SU-DHL-6 (cell line): ENCODE measurements around the gene ZSCAN10.

Source experiments
- H2AFZ ChIP-seq: fragments of 200-600 bp; sonication (generic); 2 replicates; pipeline ENCODE4 v1.6.1; 2014; ENCODE audit warnings: low read depth, mild to moderate bottlenecking, moderate library complexity, mixed read lengths, antibody characterized with exemption, low read length; ENCODE audit not compliant: severe bottlenecking
- H3F3A ChIP-seq: fragments of 200-600 bp; shearing (Covaris generic); 2 replicates; pipeline ENCODE4 v1.6.0; 2016; ENCODE audit warnings: antibody characterized with exemption, mild to moderate bottlenecking; ENCODE audit not compliant: insufficient read depth
- H3K27ac ChIP-seq: fragments of 200-600 bp; sonication (generic); 2 replicates; pipeline ENCODE4 v1.5.1; 2016; ENCODE audit warnings: low read depth, mild to moderate bottlenecking, low read length, moderate library complexity, mixed read lengths
- H3K27me3 ChIP-seq: fragments of 200-600 bp; sonication (generic), shearing (Covaris generic); 2 replicates; pipeline ENCODE4 v1.6.0; 2014; ENCODE audit warnings: mild to moderate bottlenecking, low read length
- H3K36me3 ChIP-seq: fragments of 200-600 bp; sonication (generic); 2 replicates; pipeline ENCODE4 v1.6.1; 2014; ENCODE audit warnings: mild to moderate bottlenecking, low read length, mixed read lengths
- H3K4me2 ChIP-seq: fragments of 300-600, 200-600 bp; shearing (Covaris generic), sonication (generic); 2 replicates; pipeline ENCODE4 v1.6.0; 2014; ENCODE audit warnings: low read length, low read depth, mild to moderate bottlenecking; ENCODE audit not compliant: poor library complexity, severe bottlenecking
- H3K4me3 ChIP-seq: fragments of 200-600 bp; sonication (generic); 2 replicates; pipeline ENCODE4 v1.5.1; 2014; ENCODE audit warnings: antibody characterized with exemption, low read length, mild to moderate bottlenecking, mixed read lengths; ENCODE audit not compliant: insufficient read depth, poor library complexity, severe bottlenecking
- H3K79me2 ChIP-seq: fragments of 200-600 bp; sonication (generic); 2 replicates; pipeline ENCODE4 v1.6.1; 2014; ENCODE audit warnings: mild to moderate bottlenecking, low read length, moderate library complexity; ENCODE audit not compliant: insufficient read depth
- H3K9ac ChIP-seq: fragments of 200-600 bp; sonication (generic); 2 replicates; pipeline ENCODE4 v1.7.0; 2014; ENCODE audit warnings: mild to moderate bottlenecking, low read length
- H3K9me2 ChIP-seq: fragments of 200-600 bp; sonication (generic); replicated peaks from 2 replicates; pipeline ENCODE4 v1.6.1; 2014; ENCODE audit warnings: low read length; ENCODE audit not compliant: insufficient read depth
- H3K9me3 ChIP-seq: fragments of 200-600 bp; sonication (generic); 2 replicates; pipeline ENCODE4 v1.6.1; 2014; ENCODE audit warnings: low read length, mixed read lengths; ENCODE audit not compliant: insufficient read depth
- H4K20me1 ChIP-seq: fragments of 200-600 bp; sonication (generic); 2 replicates; pipeline ENCODE4 v1.6.1; 2014; ENCODE audit warnings: low read depth, mild to moderate bottlenecking, antibody characterized with exemption, low read length, moderate library complexity, mixed read lengths
- CTCF ChIP-seq: fragments of 200-600 bp; sonication (generic); IDR thresholded peaks from one replicate; pipeline ENCODE4 v1.5.1; 2017; ENCODE audit warnings: antibody characterized with exemption, mild to moderate bottlenecking, low read length, moderate library complexity; ENCODE audit not compliant: insufficient read depth, poor library complexity, severe bottlenecking
- EZH2phosphoT487 ChIP-seq: fragments of 200-600 bp; sonication (generic), shearing (Covaris generic); conservative IDR thresholded peaks from 2 replicates; pipeline ENCODE4 v1.6.1; 2018; ENCODE audit warnings: mild to moderate bottlenecking, antibody characterized with exemption, low read length, moderate library complexity, mixed read lengths

ZSCAN10 gene

DNA sequence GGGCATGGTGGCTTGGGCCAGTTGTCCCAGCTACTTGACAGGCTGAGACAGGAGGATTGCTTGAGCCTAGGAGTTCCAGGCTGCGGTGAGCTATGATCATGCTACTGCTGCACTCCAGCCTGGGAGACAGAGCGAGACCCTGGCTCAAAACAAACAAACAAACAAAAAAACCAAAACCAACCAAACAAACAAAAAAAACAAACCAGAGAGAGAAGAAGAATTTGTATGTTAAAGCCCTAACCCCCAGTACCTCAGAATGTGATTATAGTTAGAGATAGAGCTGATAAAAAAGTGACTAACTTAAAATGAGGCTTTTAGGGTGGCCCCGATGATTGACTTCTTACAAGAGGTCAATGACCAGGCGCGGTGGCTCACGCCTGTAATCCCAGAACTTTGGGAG, 54.4 kb downstream of the ZSCAN10 start:
- Histone ChIP-seq H3K4me2 (no peak overlapping the region), H3K9me2 (no peaks in the 10 kb centered on the region), H3K36me3 (no peaks in the 10 kb centered on the region), H3K27ac (no peak overlapping the region), H3K9ac (no peak overlapping the region), H3F3A (no peaks in the 10 kb centered on the region), H3K27me3 (no peaks in the 10 kb centered on the region), H3K9me3 (no peaks in the 10 kb centered on the region), H4K20me1 (no peaks in the 10 kb centered on the region), H3K79me2 (no peaks in the 10 kb centered on the region), H2AFZ (no peak overlapping the region), H3K4me3 (no peak overlapping the region)
- TF ChIP-seq EZH2phosphoT487 (no peak), CTCF (no peak)

DNA sequence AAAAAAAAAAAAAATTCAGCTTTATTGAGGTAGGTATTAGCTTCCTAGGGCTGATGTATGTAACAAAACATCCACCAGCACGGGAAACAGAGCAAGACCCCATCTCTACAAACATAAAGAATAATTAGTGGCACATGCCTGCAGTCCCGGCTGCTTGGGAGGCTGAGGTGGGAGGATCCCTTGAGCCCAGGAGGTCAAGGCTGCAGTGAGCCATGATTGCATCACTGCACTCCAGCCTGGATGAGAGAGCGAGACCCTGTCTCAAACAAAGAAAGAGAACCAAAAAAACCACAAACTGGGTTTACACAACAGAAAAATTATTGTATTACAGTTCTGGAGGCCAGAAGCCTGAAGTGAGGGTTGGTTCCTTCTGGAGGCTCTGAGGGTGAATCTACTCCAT, 56.7 kb downstream of the ZSCAN10 start:
- no peak for TF ChIP-seq EZH2phosphoT487
- no peak for TF ChIP-seq CTCF
- H3K4me3 ChIP-seq, result no peak overlapping the region
- H3K4me2 ChIP-seq, result no peak overlapping the region
- no peaks in the 10 kb centered on the region for H3K36me3 ChIP-seq
- H4K20me1 ChIP-seq, result no peaks in the 10 kb centered on the region
- no peaks in the 10 kb centered on the region for H3K27me3 ChIP-seq
- H3K27ac ChIP-seq, result no peak overlapping the region
- no peaks in the 10 kb centered on the region for H3K9me3 ChIP-seq
- H2AFZ ChIP-seq, result no peak overlapping the region
- no peaks in the 10 kb centered on the region for H3K79me2 ChIP-seq
- H3F3A ChIP-seq, result no peaks in the 10 kb centered on the region
- no peak overlapping the region for H3K9ac ChIP-seq
- H3K9me2 ChIP-seq, result no peaks in the 10 kb centered on the region

GRCh38 chr16:3038896-3039295, 60.2 kb downstream of the ZSCAN10 start:
- Histone ChIP-seq H3F3A (no peaks in the 10 kb centered on the region), H3K36me3 (no peaks in the 10 kb centered on the region), H3K4me2 (no peak overlapping the region), H3K9me3 (no peaks in the 10 kb centered on the region), H4K20me1 (no peaks in the 10 kb centered on the region), H3K9ac (no peak overlapping the region), H3K4me3 (no peak overlapping the region), H3K27ac (no peak overlapping the region), H3K27me3 (no peaks in the 10 kb centered on the region), H2AFZ (no peak overlapping the region), H3K79me2 (no peaks in the 10 kb centered on the region), H3K9me2 (no peaks in the 10 kb centered on the region)
- TF ChIP-seq EZH2phosphoT487 (no peak), CTCF (no peak)
